Trophoblast cell (in vitro differentiated cells and primary cell): Measurements from ENCODE around the gene DNAH7.

ENCODE experiments used
- DNase-seq, 2 donors: peaks; one replicate each; pipeline ENCODE4 v3.0.0-alpha.2; 2016
- H2AFZ ChIP-seq: 2 replicates; pipeline ENCODE4 v1.6.1; 2013; ENCODE audit warnings: low read length, moderate library complexity, mild to moderate bottlenecking; ENCODE audit not compliant: insufficient read depth, poor library complexity
- H2AK5ac ChIP-seq: 2 replicates; pipeline ENCODE4 v1.6.1; 2013; ENCODE audit warnings: mild to moderate bottlenecking, low read length
- H2BK120ac ChIP-seq: 2 replicates; pipeline ENCODE4 v1.6.1; 2013; ENCODE audit warnings: low read length, mild to moderate bottlenecking, moderate library complexity; ENCODE audit not compliant: insufficient read depth, poor library complexity
- H2BK12ac ChIP-seq: 2 replicates; pipeline ENCODE4 v1.6.1; 2013; ENCODE audit warnings: mild to moderate bottlenecking, low read length, moderate library complexity
- H2BK5ac ChIP-seq: 2 replicates; pipeline ENCODE4 v1.6.1; 2013; ENCODE audit warnings: low read length, low read depth, moderate library complexity, mild to moderate bottlenecking; ENCODE audit not compliant: poor library complexity
- H3K14ac ChIP-seq: 2 replicates; pipeline ENCODE4 v1.6.1; 2013; ENCODE audit warnings: mild to moderate bottlenecking, low read length
- H3K18ac ChIP-seq: 2 replicates; pipeline ENCODE4 v1.6.1; 2013; ENCODE audit warnings: mild to moderate bottlenecking, low read length
- H3K23ac ChIP-seq: 2 replicates; pipeline ENCODE4 v1.6.1; 2013; ENCODE audit warnings: low read length
- H3K27ac ChIP-seq: 2 replicates; pipeline ENCODE4 v1.5.1; 2013; ENCODE audit warnings: low read depth, mild to moderate bottlenecking, inconsistent platforms, low read length, moderate library complexity
- H3K27me3 ChIP-seq: 2 replicates; pipeline ENCODE4 v1.6.1; 2013; ENCODE audit warnings: inconsistent platforms, mild to moderate bottlenecking, low read length, moderate library complexity; ENCODE audit not compliant: insufficient read depth
- H3K36me3 ChIP-seq, 2 experiments: 1 replicate in 1 of 2; 2 replicates in 1 of 2; pipeline ENCODE4 v1.6.1; 2013; ENCODE audit warnings: low read length in 2 of 2, mild to moderate bottlenecking in 2 of 2, moderate library complexity in 1 of 2; ENCODE audit not compliant: insufficient read depth in 2 of 2, control insufficient read depth in 1 of 2
- H3K4ac ChIP-seq: 2 replicates; pipeline ENCODE4 v1.6.1; 2013; ENCODE audit warnings: low read depth, mild to moderate bottlenecking, low read length, moderate library complexity
- H3K4me1 ChIP-seq, 2 experiments: 1 replicate in 1 of 2; 2 replicates in 1 of 2; pipeline ENCODE4 v1.6.1; 2013; ENCODE audit warnings: low read length in 2 of 2, mild to moderate bottlenecking in 2 of 2, moderate library complexity in 1 of 2; ENCODE audit not compliant: insufficient read depth in 2 of 2, control insufficient read depth in 1 of 2
- H3K4me2 ChIP-seq: 2 replicates; pipeline ENCODE4 v1.6.1; 2013; ENCODE audit warnings: inconsistent platforms, mild to moderate bottlenecking, low read length, moderate library complexity
- H3K4me3 ChIP-seq: 2 replicates; pipeline ENCODE4 v1.5.1; 2013; ENCODE audit warnings: mild to moderate bottlenecking, low read depth, low read length, inconsistent platforms
- H3K79me1 ChIP-seq: one replicate; pipeline ENCODE4 v1.6.1; 2013; ENCODE audit warnings: low read length
- H3K79me2 ChIP-seq: 2 replicates; pipeline ENCODE4 v1.6.1; 2013; ENCODE audit warnings: low read length, mild to moderate bottlenecking; ENCODE audit not compliant: control insufficient read depth, insufficient read depth, poor library complexity
- H3K9ac ChIP-seq: 2 replicates; pipeline ENCODE4 v1.6.1; 2013; ENCODE audit warnings: mild to moderate bottlenecking, low read length
- H3K9me3 ChIP-seq: 2 replicates; pipeline ENCODE4 v1.6.1; 2013; ENCODE audit warnings: low read depth, mild to moderate bottlenecking, control low read depth, inconsistent platforms, low read length; ENCODE audit not compliant: insufficient read depth
- H4K12ac ChIP-seq: 2 replicates; pipeline ENCODE4 v1.6.1; 2013; ENCODE audit warnings: low read depth, mild to moderate bottlenecking, low read length, moderate library complexity
- H4K8ac ChIP-seq: 2 replicates; pipeline ENCODE4 v1.6.1; 2013; ENCODE audit warnings: low read depth, mild to moderate bottlenecking, low read length, moderate library complexity
- H4K91ac ChIP-seq: one replicate; pipeline ENCODE4 v1.6.1; 2013; ENCODE audit warnings: low read depth, mild to moderate bottlenecking, low read length, moderate library complexity
- WGBS: extraction: QIAGEN DNeasy Blood & Tissue Kit; methylation state at CpG from one replicate; pipeline ENCODE4 v1.1.7; 2013; ENCODE audit warnings: missing lambda C conversion rate; ENCODE audit not compliant: insufficient read length, insufficient coverage; ENCODE audit errors: extremely low coverage; 5-methylcytosine and 5-hydroxymethylcytosine counted together

The DNAH7 gene

DNA sequence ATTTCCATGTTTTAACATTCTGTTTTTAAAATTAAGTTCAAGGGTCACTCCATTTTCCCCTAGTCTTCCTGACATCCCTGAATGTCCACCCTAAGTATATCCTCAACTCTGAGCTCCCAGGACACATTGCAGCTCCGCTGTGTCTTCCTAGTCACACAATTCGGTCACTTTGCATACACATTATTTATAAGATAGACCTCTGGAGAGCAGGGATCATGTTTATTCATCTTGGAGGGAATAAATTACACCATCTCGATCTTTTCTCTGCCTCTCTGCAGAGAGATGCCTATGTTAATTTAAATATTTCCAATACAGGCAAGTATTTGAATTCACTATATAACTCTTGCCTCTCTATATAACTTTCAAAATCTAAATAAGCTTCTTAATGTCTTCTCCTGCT lies 245.4 kb downstream of the DNAH7 start:
- H2AK5ac ChIP-seq: no peak overlapping the region
- H2BK5ac ChIP-seq: no peak overlapping the region
- no peak overlapping the region for H3K27ac ChIP-seq
- H4K12ac ChIP-seq: no peak overlapping the region
- no peaks in the 10 kb centered on the region for H3K9me3 ChIP-seq
- H4K91ac ChIP-seq: no peak overlapping the region
- no peak overlapping the region for H3K14ac ChIP-seq
- H3K18ac ChIP-seq: no peak overlapping the region
- H3K36me3 ChIP-seq: no peaks in the 10 kb centered on the region
- H3K4ac ChIP-seq: no peak overlapping the region
- no peak overlapping the region for H2BK120ac ChIP-seq
- no peak overlapping the region for H3K4me3 ChIP-seq
- no peak overlapping the region for H3K9ac ChIP-seq
- DNase-seq: no peak
- H4K8ac ChIP-seq: no peak overlapping the region
- H3K79me1 ChIP-seq: no peaks in the 10 kb centered on the region
- no peaks in the 10 kb centered on the region for H3K27me3 ChIP-seq
- no peaks in the 10 kb centered on the region for H3K79me2 ChIP-seq
- no peak overlapping the region for H2AFZ ChIP-seq
- no CpG with 5 or more reads among the region's 3 CpGs for WGBS
- H3K4me1 ChIP-seq: no peaks in the 10 kb centered on the region
- H2BK12ac ChIP-seq: no peak overlapping the region
- no peak overlapping the region for H3K4me2 ChIP-seq
- H3K23ac ChIP-seq: no peak overlapping the region

- Histone ChIP-seq H3K4me2 (no peak overlapping the region), H2BK120ac (no peak overlapping the region), H4K91ac (no peak overlapping the region), H3K23ac (no peak overlapping the region), H2BK12ac (no peak overlapping the region), H3K9ac (no peak overlapping the region), H3K9me3 (no peaks in the 10 kb centered on the region), H4K12ac (no peak overlapping the region), H3K36me3 (no peaks in the 10 kb centered on the region), H3K14ac (no peak overlapping the region), H2AK5ac (no peak overlapping the region), H2BK5ac (no peak overlapping the region), H3K79me1 (no peaks in the 10 kb centered on the region), H3K4me1 (no peaks in the 10 kb centered on the region), H3K27ac (no peak overlapping the region), H3K27me3 (no peaks in the 10 kb centered on the region), H3K4me3 (no peak overlapping the region), H4K8ac (no peak overlapping the region), H3K79me2 (no peaks in the 10 kb centered on the region), H2AFZ (no peak overlapping the region), H3K18ac (no peak overlapping the region), H3K4ac (no peak overlapping the region)
- no peak for DNase-seq
- WGBS: no CpG with 5 or more reads among the region's 5 CpGs
These were observed 247.1 kb downstream of the DNAH7 start for GRCh38 chr2:195821566-195821932.

DNA sequence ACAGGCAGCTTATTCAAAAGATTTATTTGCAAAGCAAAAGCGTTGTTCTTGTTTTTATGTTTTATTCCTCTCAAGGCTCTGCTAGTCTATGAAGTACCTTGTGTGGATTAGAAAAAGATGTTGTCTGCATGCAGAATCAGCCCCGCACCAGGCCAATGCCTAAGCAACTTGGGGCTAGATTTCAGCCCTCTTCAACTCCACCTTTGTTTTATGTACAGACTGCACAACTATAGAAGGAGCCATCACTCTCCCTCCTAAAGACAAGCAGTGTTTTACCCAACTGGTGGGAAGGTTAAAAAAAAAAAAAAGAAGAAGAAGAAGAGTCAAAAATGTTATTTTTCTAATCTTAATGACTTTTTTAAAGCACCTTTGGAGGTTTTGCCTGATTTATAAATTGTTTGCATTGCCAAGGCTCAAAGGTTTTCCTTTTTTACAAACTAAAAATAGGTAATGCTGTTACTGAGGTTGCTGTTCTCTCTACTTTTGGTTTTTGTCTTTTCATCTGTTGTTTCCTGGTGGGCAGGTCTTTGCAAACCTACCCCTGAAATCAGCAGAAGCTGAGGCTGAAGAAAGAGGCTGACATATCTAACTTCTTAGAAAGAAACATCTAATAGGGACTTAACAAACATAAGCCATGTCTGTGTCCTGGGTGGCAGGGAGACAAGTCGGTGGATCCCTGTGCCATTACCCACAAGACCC lies 247.6 kb downstream of the DNAH7 start:
- no peak overlapping the region for H3K4me2 ChIP-seq
- H3K9ac ChIP-seq: no peak overlapping the region
- no peak overlapping the region for H2AK5ac ChIP-seq
- no peak overlapping the region for H2BK120ac ChIP-seq
- no peaks in the 10 kb centered on the region for H3K79me1 ChIP-seq
- H2AFZ ChIP-seq: no peak overlapping the region
- no peaks in the 10 kb centered on the region for H3K36me3 ChIP-seq
- H3K27me3 ChIP-seq: no peaks in the 10 kb centered on the region
- no peak overlapping the region for H3K4me3 ChIP-seq
- H3K4ac ChIP-seq: no peak overlapping the region
- no peak for DNase-seq
- no CpG with 5 or more reads among the region's 3 CpGs for WGBS
- no peak overlapping the region for H3K18ac ChIP-seq
- H4K91ac ChIP-seq: no peak overlapping the region
- H3K14ac ChIP-seq: no peak overlapping the region
- no peaks in the 10 kb centered on the region for H3K79me2 ChIP-seq
- H3K23ac ChIP-seq: no peak overlapping the region
- H3K27ac ChIP-seq: no peak overlapping the region
- no peaks in the 10 kb centered on the region for H3K4me1 ChIP-seq
- H3K9me3 ChIP-seq: no peaks in the 10 kb centered on the region
- no peak overlapping the region for H2BK12ac ChIP-seq
- H2BK5ac ChIP-seq: no peak overlapping the region
- H4K8ac ChIP-seq: no peak overlapping the region
- no peak overlapping the region for H4K12ac ChIP-seq

DNA sequence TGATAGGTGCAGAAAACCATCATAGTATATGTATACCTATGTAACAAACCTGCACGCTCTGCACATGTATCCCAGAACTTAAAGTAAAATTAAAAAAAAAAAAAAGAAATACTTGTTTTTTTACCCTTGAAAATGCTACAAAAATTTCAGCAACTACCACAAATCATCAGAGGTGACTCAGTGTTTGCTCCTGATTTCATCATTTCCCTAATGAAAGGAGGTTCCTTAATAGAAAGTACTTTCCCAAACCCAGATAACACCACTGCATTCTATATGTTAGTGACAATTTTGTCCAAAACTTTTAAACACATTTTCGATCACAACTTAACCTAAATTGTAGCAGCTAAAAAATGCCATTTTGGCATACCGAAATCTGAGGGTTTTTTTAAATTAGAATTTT lies 248.3 kb downstream of the DNAH7 start:
- Histone ChIP-seq H3K27me3 (no peaks in the 10 kb centered on the region), H3K4me2 (no peak overlapping the region), H3K27ac (no peak overlapping the region), H3K79me2 (no peaks in the 10 kb centered on the region), H4K8ac (no peak overlapping the region), H3K36me3 (no peaks in the 10 kb centered on the region), H2BK5ac (no peak overlapping the region), H3K9ac (no peak overlapping the region), H3K9me3 (no peaks in the 10 kb centered on the region), H3K14ac (no peak overlapping the region), H3K4ac (no peak overlapping the region), H3K18ac (no peak overlapping the region), H2AFZ (no peak overlapping the region), H2BK12ac (no peak overlapping the region), H4K12ac (no peak overlapping the region), H2AK5ac (no peak overlapping the region), H3K4me3 (no peak overlapping the region), H3K79me1 (no peaks in the 10 kb centered on the region), H3K4me1 (no peaks in the 10 kb centered on the region), H3K23ac (no peak overlapping the region), H4K91ac (no peak overlapping the region), H2BK120ac (no peak overlapping the region)
- WGBS: no CpG with 5 or more reads among the region's 3 CpGs
- DNase-seq: no peak
